GM23338 (cell line): Measurements from ENCODE around the gene PRR18. TPM values are rescaled to one million over a fixed set of nuclear protein-coding genes. Genes with fewer than 3 reads are reported as not detected.

Experiments
- ATAC-seq: fragments of 200-7000 bp; cut with Tn5 transposase; 3 replicates; pipeline ENCODE4 v1.9.1; 2020
- DNase-seq: peaks from one replicate; pipeline ENCODE4 v3.0.0-alpha.2; 2015; ENCODE audit warnings: low spot score
- H2AFZ ChIP-seq: fragments of 200-600 bp; sonication (generic); 2 replicates; pipeline ENCODE4 v1.8.0; 2016; ENCODE audit warnings: antibody characterized with exemption, mild to moderate bottlenecking, moderate library complexity
- H3F3A ChIP-seq: fragments of 200-600 bp; sonication (generic); replicated peaks from 2 replicates; pipeline ENCODE4 v1.8.0; 2017; ENCODE audit warnings: antibody characterized with exemption, mixed run types, low read depth
- H3K27ac ChIP-seq: fragments of 200-600 bp; sonication (generic); 2 replicates; pipeline ENCODE4 v1.6.1; 2016; ENCODE audit warnings: low read depth
- H3K27me3 ChIP-seq: fragments of 200-600 bp; sonication (generic); 2 replicates; pipeline ENCODE4 v1.8.0; 2016; ENCODE audit warnings: mild to moderate bottlenecking, mixed run types, moderate library complexity; ENCODE audit not compliant: insufficient read depth
- H3K36me3 ChIP-seq: fragments of 200-600 bp; sonication (generic); 2 replicates; pipeline ENCODE4 v1.8.0; 2016; ENCODE audit warnings: mild to moderate bottlenecking; ENCODE audit not compliant: insufficient read depth
- H3K4me1 ChIP-seq: fragments of 200-600 bp; sonication (generic); 2 replicates; pipeline ENCODE4 v1.8.0; 2016; ENCODE audit warnings: mild to moderate bottlenecking, moderate library complexity; ENCODE audit not compliant: insufficient read depth
- H3K4me2 ChIP-seq: fragments of 200-600 bp; sonication (generic); 2 replicates; pipeline ENCODE4 v1.7.1; 2017; ENCODE audit warnings: mixed run types
- H3K4me3 ChIP-seq: fragments of 200-600 bp; sonication (generic); 2 replicates; pipeline ENCODE4 v1.6.1; 2016; ENCODE audit warnings: mixed run types
- H3K79me2 ChIP-seq: fragments of 200-600 bp; sonication (generic); replicated peaks from 2 replicates; pipeline ENCODE4 v1.8.0; 2017; ENCODE audit warnings: mild to moderate bottlenecking; ENCODE audit not compliant: insufficient read depth
- H3K9me2 ChIP-seq: fragments of 200-600 bp; sonication (generic); 2 replicates; pipeline ENCODE4 v1.8.0; 2017; ENCODE audit not compliant: insufficient read depth
- H4K20me1 ChIP-seq: fragments of 200-600 bp; sonication (generic); replicated peaks from 2 replicates; pipeline ENCODE4 v1.8.0; 2017; ENCODE audit warnings: mild to moderate bottlenecking; ENCODE audit not compliant: insufficient read depth
- H3K27ac Mint-ChIP-seq: 2 replicates; pipeline ENCODE4 v1.8.0; 2020; ENCODE audit warnings: inconsistent platforms, mild to moderate bottlenecking, moderate library complexity, mixed read lengths
- H3K27me3 Mint-ChIP-seq: 3 replicates; pipeline ENCODE4 v1.8.0; 2022; ENCODE audit warnings: low read depth, mild to moderate bottlenecking, moderate library complexity, mixed read lengths, inconsistent platforms; ENCODE audit not compliant: insufficient read depth, poor library complexity
- H3K36me3 Mint-ChIP-seq: 3 replicates; pipeline ENCODE4 v1.8.0; 2021; ENCODE audit warnings: low read depth, mild to moderate bottlenecking, inconsistent platforms, moderate library complexity, mixed read lengths
- H3K4me1 Mint-ChIP-seq: 3 replicates; pipeline ENCODE4 v1.8.0; 2020; ENCODE audit warnings: mild to moderate bottlenecking, inconsistent platforms, mixed read lengths
- H3K4me3 Mint-ChIP-seq: 3 replicates; pipeline ENCODE4 v1.8.0; 2021; ENCODE audit warnings: moderate library complexity, mild to moderate bottlenecking, inconsistent platforms, mixed read lengths
- H3K9me3 Mint-ChIP-seq: 3 replicates; pipeline ENCODE4 v1.8.0; 2020; ENCODE audit warnings: moderate library complexity, mild to moderate bottlenecking, inconsistent platforms, mixed read lengths
- CREB1 ChIP-seq: fragments of 250-450 bp; sonication (Bioruptor Pico); IDR thresholded peaks from 2 replicates; pipeline ENCODE4 v1.5.0; 2020; ENCODE audit warnings: low read depth, mild to moderate bottlenecking, moderate library complexity
- ETS1 ChIP-seq: IDR thresholded peaks from 2 replicates; pipeline ENCODE4 v1.6.1; 2016; ENCODE audit warnings: antibody characterized with exemption
- EZH2 ChIP-seq: fragments of 200-600 bp; sonication (generic); IDR thresholded peaks from one replicate; pipeline ENCODE4 v1.8.0; 2017; ENCODE audit warnings: antibody characterized with exemption, mild to moderate bottlenecking, low read depth; ENCODE audit not compliant: unreplicated experiment
- EZH2phosphoT487 ChIP-seq: fragments of 200-600 bp; sonication (generic); IDR thresholded peaks from one replicate; pipeline ENCODE4 v1.8.1; 2018; ENCODE audit warnings: antibody characterized with exemption; ENCODE audit not compliant: unreplicated experiment
- JUNB ChIP-seq: IDR thresholded peaks from one replicate; pipeline ENCODE4 v1.6.1; 2016; ENCODE audit warnings: antibody characterized with exemption; ENCODE audit not compliant: unreplicated experiment
- NANOG ChIP-seq: IDR thresholded peaks from 2 replicates; pipeline ENCODE4 v1.6.1; 2016; ENCODE audit warnings: antibody characterized with exemption, borderline replicate concordance
- POLR2AphosphoS5 ChIP-seq: IDR thresholded peaks from 2 replicates; pipeline ENCODE4 v1.6.1; 2016; ENCODE audit warnings: antibody characterized with exemption, low read depth
- STAT1 ChIP-seq: IDR thresholded peaks from one replicate; pipeline ENCODE4 v1.6.1; 2016; ENCODE audit warnings: antibody characterized with exemption; ENCODE audit not compliant: unreplicated experiment
- ZNF114 ChIP-seq: fragments of 250-450 bp; sonication (Bioruptor Pico); IDR thresholded peaks from 2 replicates; pipeline ENCODE4 v1.5.0; 2020; ENCODE audit warnings: mild to moderate bottlenecking, moderate library complexity
- ZNF331 ChIP-seq: fragments of 250-450 bp; sonication (Bioruptor Pico); IDR thresholded peaks from 2 replicates; pipeline ENCODE4 v1.5.0; 2020; ENCODE audit warnings: low read depth, mild to moderate bottlenecking, moderate library complexity
- polyA plus RNA-seq: library from polyadenylated mRNA; unstranded; fragments of >200 nt; fragmentation: Nextera tagmentation; extraction: Ambion mirVana; gene quantifications from 2 replicates; pipeline ENCODE4 v1.2.1, GENCODE V29; 2016
- total RNA-seq: library from RNA; depleted of rRNA; stranded (reverse); fragments of >200 nt; shearing (Covaris generic); gene quantifications from 2 replicates; pipeline ENCODE4 v1.2.3, GENCODE V29; 2014
- TF ChIP-seq, protein P1 (sequence below): IDR thresholded peaks from one replicate; pipeline ENCODE4 v1.6.1; 2018; ENCODE audit warnings: antibody characterized with exemption; ENCODE audit not compliant: unreplicated experiment
- TF ChIP-seq, protein P2 (sequence below), 2 experiments: fragments of 200-600 bp in 1 of 2; sonication (generic) in 1 of 2; conservative IDR thresholded peaks; 2 replicates each; pipeline versions ENCODE4 v1.5.1 to v1.6.1; 2016 to 2017; ENCODE audit warnings: antibody characterized with exemption in 2 of 2, low read depth in 2 of 2, mild to moderate bottlenecking in 2 of 2, moderate library complexity in 1 of 2
- TF ChIP-seq, protein P3 (sequence below): fragments of 250-450 bp; sonication (Bioruptor Pico); IDR thresholded peaks from 2 replicates; pipeline ENCODE4 v1.5.0; 2020; ENCODE audit warnings: mild to moderate bottlenecking, moderate library complexity

Gene PRR18
- total and polyA plus RNA-seq, 2 experiments from 2014 or later, result 0.24 TPM; not detected in 1

DNA sequence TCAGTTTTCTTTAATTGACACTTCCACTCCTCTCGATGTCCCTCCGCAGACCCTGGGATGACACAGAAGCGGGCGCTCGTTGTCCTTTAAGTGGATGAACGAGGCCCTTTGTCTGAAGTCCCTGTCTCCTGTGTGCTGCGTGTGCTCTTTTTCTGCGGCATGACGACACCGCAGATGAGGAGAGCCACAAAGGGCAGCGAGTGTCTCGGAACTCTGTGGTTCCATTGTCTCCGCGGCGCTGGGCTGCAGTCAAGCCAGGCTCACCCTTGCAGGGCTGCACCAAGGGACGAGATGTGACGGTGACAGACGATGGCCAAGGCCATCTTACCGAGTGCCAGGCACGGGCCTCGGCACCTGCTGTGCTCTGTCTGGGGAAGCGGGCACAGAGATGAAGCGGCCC is 10.6 kb downstream of the PRR18 start:
- H3K36me3 Mint-ChIP-seq, result peaks cover 14% of the 10 kb centered on the region; the same call in 2 of the 3 replicates
- TF ChIP-seq ETS1 (no peak), ZNF331 (CRISPR knock-in tag) (no peak), JUNB (no peak), ZNF114 (CRISPR knock-in tag) (no peak), NANOG (no peak), CREB1 (CRISPR knock-in tag) (no peak), STAT1 (no peak), POLR2AphosphoS5 (no peak), EZH2 (no peak), EZH2phosphoT487 (no peak)
- TF ChIP-seq, protein P1, sequence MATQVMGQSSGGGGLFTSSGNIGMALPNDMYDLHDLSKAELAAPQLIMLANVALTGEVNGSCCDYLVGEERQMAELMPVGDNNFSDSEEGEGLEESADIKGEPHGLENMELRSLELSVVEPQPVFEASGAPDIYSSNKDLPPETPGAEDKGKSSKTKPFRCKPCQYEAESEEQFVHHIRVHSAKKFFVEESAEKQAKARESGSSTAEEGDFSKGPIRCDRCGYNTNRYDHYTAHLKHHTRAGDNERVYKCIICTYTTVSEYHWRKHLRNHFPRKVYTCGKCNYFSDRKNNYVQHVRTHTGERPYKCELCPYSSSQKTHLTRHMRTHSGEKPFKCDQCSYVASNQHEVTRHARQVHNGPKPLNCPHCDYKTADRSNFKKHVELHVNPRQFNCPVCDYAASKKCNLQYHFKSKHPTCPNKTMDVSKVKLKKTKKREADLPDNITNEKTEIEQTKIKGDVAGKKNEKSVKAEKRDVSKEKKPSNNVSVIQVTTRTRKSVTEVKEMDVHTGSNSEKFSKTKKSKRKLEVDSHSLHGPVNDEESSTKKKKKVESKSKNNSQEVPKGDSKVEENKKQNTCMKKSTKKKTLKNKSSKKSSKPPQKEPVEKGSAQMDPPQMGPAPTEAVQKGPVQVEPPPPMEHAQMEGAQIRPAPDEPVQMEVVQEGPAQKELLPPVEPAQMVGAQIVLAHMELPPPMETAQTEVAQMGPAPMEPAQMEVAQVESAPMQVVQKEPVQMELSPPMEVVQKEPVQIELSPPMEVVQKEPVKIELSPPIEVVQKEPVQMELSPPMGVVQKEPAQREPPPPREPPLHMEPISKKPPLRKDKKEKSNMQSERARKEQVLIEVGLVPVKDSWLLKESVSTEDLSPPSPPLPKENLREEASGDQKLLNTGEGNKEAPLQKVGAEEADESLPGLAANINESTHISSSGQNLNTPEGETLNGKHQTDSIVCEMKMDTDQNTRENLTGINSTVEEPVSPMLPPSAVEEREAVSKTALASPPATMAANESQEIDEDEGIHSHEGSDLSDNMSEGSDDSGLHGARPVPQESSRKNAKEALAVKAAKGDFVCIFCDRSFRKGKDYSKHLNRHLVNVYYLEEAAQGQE, result no peak
- TF ChIP-seq, protein P2, sequence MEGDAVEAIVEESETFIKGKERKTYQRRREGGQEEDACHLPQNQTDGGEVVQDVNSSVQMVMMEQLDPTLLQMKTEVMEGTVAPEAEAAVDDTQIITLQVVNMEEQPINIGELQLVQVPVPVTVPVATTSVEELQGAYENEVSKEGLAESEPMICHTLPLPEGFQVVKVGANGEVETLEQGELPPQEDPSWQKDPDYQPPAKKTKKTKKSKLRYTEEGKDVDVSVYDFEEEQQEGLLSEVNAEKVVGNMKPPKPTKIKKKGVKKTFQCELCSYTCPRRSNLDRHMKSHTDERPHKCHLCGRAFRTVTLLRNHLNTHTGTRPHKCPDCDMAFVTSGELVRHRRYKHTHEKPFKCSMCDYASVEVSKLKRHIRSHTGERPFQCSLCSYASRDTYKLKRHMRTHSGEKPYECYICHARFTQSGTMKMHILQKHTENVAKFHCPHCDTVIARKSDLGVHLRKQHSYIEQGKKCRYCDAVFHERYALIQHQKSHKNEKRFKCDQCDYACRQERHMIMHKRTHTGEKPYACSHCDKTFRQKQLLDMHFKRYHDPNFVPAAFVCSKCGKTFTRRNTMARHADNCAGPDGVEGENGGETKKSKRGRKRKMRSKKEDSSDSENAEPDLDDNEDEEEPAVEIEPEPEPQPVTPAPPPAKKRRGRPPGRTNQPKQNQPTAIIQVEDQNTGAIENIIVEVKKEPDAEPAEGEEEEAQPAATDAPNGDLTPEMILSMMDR (conservative IDR thresholded peaks at IDR 0.05; ENCODE audit: low read depth in 2 of 2), result no peak
- TF ChIP-seq, protein P3, sequence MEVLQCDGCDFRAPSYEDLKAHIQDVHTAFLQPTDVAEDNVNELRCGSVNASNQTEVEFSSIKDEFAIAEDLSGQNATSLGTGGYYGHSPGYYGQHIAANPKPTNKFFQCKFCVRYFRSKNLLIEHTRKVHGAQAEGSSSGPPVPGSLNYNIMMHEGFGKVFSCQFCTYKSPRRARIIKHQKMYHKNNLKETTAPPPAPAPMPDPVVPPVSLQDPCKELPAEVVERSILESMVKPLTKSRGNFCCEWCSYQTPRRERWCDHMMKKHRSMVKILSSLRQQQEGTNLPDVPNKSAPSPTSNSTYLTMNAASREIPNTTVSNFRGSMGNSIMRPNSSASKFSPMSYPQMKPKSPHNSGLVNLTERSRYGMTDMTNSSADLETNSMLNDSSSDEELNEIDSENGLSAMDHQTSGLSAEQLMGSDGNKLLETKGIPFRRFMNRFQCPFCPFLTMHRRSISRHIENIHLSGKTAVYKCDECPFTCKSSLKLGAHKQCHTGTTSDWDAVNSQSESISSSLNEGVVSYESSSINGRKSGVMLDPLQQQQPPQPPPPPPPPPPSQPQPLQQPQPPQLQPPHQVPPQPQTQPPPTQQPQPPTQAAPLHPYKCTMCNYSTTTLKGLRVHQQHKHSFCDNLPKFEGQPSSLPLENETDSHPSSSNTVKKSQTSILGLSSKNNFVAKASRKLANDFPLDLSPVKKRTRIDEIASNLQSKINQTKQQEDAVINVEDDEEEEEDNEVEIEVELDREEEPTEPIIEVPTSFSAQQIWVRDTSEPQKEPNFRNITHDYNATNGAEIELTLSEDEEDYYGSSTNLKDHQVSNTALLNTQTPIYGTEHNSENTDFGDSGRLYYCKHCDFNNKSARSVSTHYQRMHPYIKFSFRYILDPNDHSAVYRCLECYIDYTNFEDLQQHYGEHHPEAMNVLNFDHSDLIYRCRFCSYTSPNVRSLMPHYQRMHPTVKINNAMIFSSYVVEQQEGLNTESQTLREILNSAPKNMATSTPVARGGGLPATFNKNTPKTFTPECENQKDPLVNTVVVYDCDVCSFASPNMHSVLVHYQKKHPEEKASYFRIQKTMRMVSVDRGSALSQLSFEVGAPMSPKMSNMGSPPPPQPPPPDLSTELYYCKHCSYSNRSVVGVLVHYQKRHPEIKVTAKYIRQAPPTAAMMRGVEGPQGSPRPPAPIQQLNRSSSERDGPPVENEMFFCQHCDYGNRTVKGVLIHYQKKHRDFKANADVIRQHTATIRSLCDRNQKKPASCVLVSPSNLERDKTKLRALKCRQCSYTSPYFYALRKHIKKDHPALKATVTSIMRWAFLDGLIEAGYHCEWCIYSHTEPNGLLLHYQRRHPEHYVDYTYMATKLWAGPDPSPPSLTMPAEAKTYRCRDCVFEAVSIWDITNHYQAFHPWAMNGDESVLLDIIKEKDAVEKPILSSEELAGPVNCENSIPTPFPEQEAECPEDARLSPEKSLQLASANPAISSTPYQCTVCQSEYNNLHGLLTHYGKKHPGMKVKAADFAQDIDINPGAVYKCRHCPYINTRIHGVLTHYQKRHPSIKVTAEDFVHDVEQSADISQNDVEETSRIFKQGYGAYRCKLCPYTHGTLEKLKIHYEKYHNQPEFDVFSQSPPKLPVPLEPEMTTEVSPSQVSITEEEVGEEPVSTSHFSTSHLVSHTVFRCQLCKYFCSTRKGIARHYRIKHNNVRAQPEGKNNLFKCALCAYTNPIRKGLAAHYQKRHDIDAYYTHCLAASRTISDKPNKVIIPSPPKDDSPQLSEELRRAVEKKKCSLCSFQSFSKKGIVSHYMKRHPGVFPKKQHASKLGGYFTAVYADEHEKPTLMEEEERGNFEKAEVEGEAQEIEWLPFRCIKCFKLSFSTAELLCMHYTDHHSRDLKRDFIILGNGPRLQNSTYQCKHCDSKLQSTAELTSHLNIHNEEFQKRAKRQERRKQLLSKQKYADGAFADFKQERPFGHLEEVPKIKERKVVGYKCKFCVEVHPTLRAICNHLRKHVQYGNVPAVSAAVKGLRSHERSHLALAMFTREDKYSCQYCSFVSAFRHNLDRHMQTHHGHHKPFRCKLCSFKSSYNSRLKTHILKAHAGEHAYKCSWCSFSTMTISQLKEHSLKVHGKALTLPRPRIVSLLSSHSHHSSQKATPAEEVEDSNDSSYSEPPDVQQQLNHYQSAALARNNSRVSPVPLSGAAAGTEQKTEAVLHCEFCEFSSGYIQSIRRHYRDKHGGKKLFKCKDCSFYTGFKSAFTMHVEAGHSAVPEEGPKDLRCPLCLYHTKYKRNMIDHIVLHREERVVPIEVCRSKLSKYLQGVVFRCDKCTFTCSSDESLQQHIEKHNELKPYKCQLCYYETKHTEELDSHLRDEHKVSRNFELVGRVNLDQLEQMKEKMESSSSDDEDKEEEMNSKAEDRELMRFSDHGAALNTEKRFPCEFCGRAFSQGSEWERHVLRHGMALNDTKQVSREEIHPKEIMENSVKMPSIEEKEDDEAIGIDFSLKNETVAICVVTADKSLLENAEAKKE (CRISPR knock-in tag), result no peak
- Histone ChIP-seq H3K36me3 (no peaks in the 10 kb centered on the region), H3K27me3 (no peaks in the 10 kb centered on the region), H3K4me1 (no peaks in the 10 kb centered on the region), H3K9me2 (no peaks in the 10 kb centered on the region), H3K79me2 (no peaks in the 10 kb centered on the region), H3K4me3 (no peak overlapping the region), H3K4me2 (no peak overlapping the region), H3F3A (no peaks in the 10 kb centered on the region), H2AFZ (no peak overlapping the region), H3K27ac (no peak overlapping the region), H4K20me1 (no peaks in the 10 kb centered on the region)
- H3K27me3 Mint-ChIP-seq, result peaks cover 8% of the 10 kb centered on the region
- no peak for DNase-seq
- ATAC-seq, result no peak
- H3K9me3 Mint-ChIP-seq, result peaks cover 31% of the 10 kb centered on the region
- H3K4me3 Mint-ChIP-seq, result no peak overlapping the region
- no peaks in the 10 kb centered on the region for H3K4me1 Mint-ChIP-seq
- H3K27ac Mint-ChIP-seq, result no peak overlapping the region
